Ishikawa (cell line): ENCODE data around the gene DCANP1.

Source experiments
- CEBPB ChIP-seq: IDR thresholded peaks from 2 replicates; pipeline ENCODE4 v1.6.1; 2012
- CREB1 ChIP-seq: IDR thresholded peaks from 2 replicates; pipeline ENCODE4 v1.6.1; 2012; ENCODE audit warnings: low read depth
- EGR1 ChIP-seq: IDR thresholded peaks from 2 replicates; pipeline ENCODE4 v1.6.1; 2012
- EP300 ChIP-seq: IDR thresholded peaks from 2 replicates; pipeline ENCODE4 v1.6.1; 2012; ENCODE audit warnings: borderline replicate concordance
- FOXM1 ChIP-seq: IDR thresholded peaks from 2 replicates; pipeline ENCODE4 v1.6.1; 2012; ENCODE audit warnings: low read depth, borderline replicate concordance
- NFIC ChIP-seq: IDR thresholded peaks from 2 replicates; pipeline ENCODE4 v1.6.1; 2012
- RAD21 ChIP-seq: IDR thresholded peaks from 2 replicates; pipeline ENCODE4 v1.6.1; 2012; ENCODE audit warnings: low read depth
- TAF1 ChIP-seq: IDR thresholded peaks from 2 replicates; pipeline ENCODE4 v1.6.1; 2012; ENCODE audit warnings: low read depth, mild to moderate bottlenecking
- TCF12 ChIP-seq: IDR thresholded peaks from 2 replicates; pipeline ENCODE4 v1.6.1; 2012; ENCODE audit warnings: low read depth
- TEAD4 ChIP-seq: IDR thresholded peaks from 2 replicates; pipeline ENCODE4 v1.6.1; 2012
- YY1 ChIP-seq: IDR thresholded peaks from 2 replicates; pipeline ENCODE4 v1.6.1; 2012; ENCODE audit warnings: low read depth
- ZBTB7A ChIP-seq: IDR thresholded peaks from 2 replicates; pipeline ENCODE4 v1.6.1; 2012; ENCODE audit warnings: low read depth
- TF ChIP-seq, protein P1 (sequence below): IDR thresholded peaks from 2 replicates; pipeline ENCODE4 v1.6.1; 2012
- TF ChIP-seq, protein P2 (sequence below): IDR thresholded peaks from 2 replicates; pipeline ENCODE4 v1.6.1; 2012; ENCODE audit warnings: low read depth, mild to moderate bottlenecking
- TF ChIP-seq, protein P3 (sequence below): IDR thresholded peaks from 2 replicates; pipeline ENCODE4 v1.6.1; 2012

DCANP1 gene

GRCh38 chr5:135471726-135472125 is 24.6 kb upstream of the DCANP1 start:
- no peak for TF ChIP-seq EP300
- TF ChIP-seq TCF12: no peak
- TF ChIP-seq ZBTB7A: no peak
- TF ChIP-seq, protein P1, sequence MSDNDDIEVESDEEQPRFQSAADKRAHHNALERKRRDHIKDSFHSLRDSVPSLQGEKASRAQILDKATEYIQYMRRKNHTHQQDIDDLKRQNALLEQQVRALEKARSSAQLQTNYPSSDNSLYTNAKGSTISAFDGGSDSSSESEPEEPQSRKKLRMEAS: no peak
- no peak for TF ChIP-seq TAF1
- TF ChIP-seq, protein P2, sequence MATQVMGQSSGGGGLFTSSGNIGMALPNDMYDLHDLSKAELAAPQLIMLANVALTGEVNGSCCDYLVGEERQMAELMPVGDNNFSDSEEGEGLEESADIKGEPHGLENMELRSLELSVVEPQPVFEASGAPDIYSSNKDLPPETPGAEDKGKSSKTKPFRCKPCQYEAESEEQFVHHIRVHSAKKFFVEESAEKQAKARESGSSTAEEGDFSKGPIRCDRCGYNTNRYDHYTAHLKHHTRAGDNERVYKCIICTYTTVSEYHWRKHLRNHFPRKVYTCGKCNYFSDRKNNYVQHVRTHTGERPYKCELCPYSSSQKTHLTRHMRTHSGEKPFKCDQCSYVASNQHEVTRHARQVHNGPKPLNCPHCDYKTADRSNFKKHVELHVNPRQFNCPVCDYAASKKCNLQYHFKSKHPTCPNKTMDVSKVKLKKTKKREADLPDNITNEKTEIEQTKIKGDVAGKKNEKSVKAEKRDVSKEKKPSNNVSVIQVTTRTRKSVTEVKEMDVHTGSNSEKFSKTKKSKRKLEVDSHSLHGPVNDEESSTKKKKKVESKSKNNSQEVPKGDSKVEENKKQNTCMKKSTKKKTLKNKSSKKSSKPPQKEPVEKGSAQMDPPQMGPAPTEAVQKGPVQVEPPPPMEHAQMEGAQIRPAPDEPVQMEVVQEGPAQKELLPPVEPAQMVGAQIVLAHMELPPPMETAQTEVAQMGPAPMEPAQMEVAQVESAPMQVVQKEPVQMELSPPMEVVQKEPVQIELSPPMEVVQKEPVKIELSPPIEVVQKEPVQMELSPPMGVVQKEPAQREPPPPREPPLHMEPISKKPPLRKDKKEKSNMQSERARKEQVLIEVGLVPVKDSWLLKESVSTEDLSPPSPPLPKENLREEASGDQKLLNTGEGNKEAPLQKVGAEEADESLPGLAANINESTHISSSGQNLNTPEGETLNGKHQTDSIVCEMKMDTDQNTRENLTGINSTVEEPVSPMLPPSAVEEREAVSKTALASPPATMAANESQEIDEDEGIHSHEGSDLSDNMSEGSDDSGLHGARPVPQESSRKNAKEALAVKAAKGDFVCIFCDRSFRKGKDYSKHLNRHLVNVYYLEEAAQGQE: no peak
- no peak for TF ChIP-seq FOXM1
- TF ChIP-seq, protein P3, sequence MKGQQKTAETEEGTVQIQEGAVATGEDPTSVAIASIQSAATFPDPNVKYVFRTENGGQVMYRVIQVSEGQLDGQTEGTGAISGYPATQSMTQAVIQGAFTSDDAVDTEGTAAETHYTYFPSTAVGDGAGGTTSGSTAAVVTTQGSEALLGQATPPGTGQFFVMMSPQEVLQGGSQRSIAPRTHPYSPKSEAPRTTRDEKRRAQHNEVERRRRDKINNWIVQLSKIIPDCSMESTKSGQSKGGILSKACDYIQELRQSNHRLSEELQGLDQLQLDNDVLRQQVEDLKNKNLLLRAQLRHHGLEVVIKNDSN: no peak
- no peak for TF ChIP-seq CREB1
- no peak for TF ChIP-seq RAD21
- no peak for TF ChIP-seq NFIC
- no peak for TF ChIP-seq CEBPB
- TF ChIP-seq YY1: no peak
- no peak for TF ChIP-seq EGR1

DNA sequence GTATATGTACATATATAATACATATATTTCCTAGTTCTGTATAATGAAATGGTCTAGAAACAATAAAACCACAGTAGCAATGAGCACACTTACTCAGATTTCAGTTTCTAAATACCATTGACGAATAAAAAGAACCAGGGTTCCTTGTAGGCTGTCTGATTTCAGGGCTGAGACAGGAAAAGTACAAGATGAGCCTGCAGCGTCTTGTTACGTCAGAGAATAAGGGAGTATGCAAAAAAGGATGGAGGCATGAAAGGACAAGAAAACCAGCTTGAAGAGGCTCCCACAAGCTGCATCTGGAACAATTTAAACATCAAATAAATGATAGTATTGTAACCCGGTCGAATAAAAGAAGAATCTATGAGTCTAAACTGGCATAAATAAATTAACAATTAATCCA is 22.8 kb upstream of the DCANP1 start:
- no peak for TF ChIP-seq TCF12
- TF ChIP-seq, protein P3: no peak
- no peak for TF ChIP-seq ZBTB7A
- TF ChIP-seq NFIC: no peak
- no peak for TF ChIP-seq EP300
- TF ChIP-seq, protein P1: no peak
- TF ChIP-seq CEBPB: no peak
- no peak for TF ChIP-seq YY1
- TF ChIP-seq TAF1: no peak

DNA sequence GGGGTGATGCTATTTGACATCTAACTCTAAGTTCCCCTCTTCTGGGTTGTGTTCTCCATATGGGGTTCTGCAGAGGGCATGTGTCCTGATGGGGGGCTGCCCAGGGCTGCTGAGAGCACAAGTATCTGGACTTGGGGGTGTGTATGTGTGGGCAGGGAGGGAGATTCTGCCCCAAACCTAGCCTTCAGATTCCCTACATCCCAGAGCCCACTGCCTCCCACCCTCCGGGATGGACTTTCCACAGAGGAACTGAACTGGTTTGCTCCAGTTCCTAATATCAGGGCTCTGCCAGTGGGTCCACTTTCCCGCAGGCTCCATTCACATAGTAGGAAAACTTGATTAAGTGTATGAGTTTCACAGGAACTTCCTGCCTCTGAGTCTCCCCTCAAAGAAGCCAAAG is 21.4 kb upstream of the DCANP1 start:
- no peak for TF ChIP-seq EGR1
- TF ChIP-seq TCF12: no peak
- TF ChIP-seq, protein P2: no peak
- TF ChIP-seq FOXM1: no peak
- no peak for TF ChIP-seq RAD21
- TF ChIP-seq TAF1: no peak
- TF ChIP-seq, protein P3: no peak
- no peak for TF ChIP-seq CREB1
- no peak for TF ChIP-seq CEBPB
- TF ChIP-seq, protein P1: no peak
- no peak for TF ChIP-seq NFIC
- TF ChIP-seq EP300: no peak
- no peak for TF ChIP-seq ZBTB7A
- no peak for TF ChIP-seq YY1
- no peak for TF ChIP-seq TEAD4

- TF ChIP-seq EGR1 (no peak), CREB1 (no peak), NFIC (no peak), YY1 (no peak), FOXM1 (no peak), RAD21 (no peak), ZBTB7A (no peak), TAF1 (no peak), TCF12 (no peak), TEAD4 (no peak), EP300 (no peak), CEBPB (no peak)
- TF ChIP-seq, protein P3: no peak
- TF ChIP-seq, protein P1: no peak
- TF ChIP-seq, protein P2: no peak
Observed at GRCh38 chr5:135467871-135468485, 20.8 kb upstream of the DCANP1 start.
